K562 (cell line): ENCODE results near the gene SMS. TPM values are rescaled to one million over a fixed set of nuclear protein-coding genes. Genes with fewer than 3 reads are reported as not detected.

Source experiments
- ATAC-seq: fragments of 200-7000 bp; cut with Tn5 transposase; 3 replicates; pipeline ENCODE4 v1.9.1; 2020; ENCODE audit warnings: moderate library complexity
- BruUV-seq: library from RNA; stranded (reverse); fragments of 400-500 nt; replicated peaks from 2 replicates; lab custom pipeline; 2021; lab: Mats Ljungman, UMichigan
- CTCF ChIA-PET: fragments of 300-600 bp; formaldehyde crosslinking; extraction: SDS; loops from one replicate; lab custom pipeline; 2021; ENCODE audit warnings: low intra/inter-chr PET ratio; lab: Yijun Ruan, JAX
- POLR2A ChIA-PET: fragments of 300-600, 350-650 bp; sonication (Branson Sonifier 250); formaldehyde crosslinking; extraction: SDS; loops from one replicate; lab custom pipeline; 2021; ENCODE audit warnings: antibody characterized with exemption, inconsistent platforms; lab: Yijun Ruan, JAX
- DNase-seq, 4 experiments: peaks; one replicate each; pipeline versions ENCODE4 v3.0.0 to v3.0.0-alpha.2; 2011 to 2018; ENCODE audit warnings: low spot score in 3 of 4, mixed read lengths in 3 of 4; ENCODE audit errors: extremely low read depth in 1 of 4
- FAIRE-seq: peaks from 2 replicates; lab custom pipeline; 2011; peaks lifted over from hg19 to GRCh38; lab: Jason Lieb, UNC
- H2AFZ ChIP-seq: 2 replicates; pipeline ENCODE4 v1.6.0; 2011; ENCODE audit warnings: low read depth, low read length, control low read depth, inconsistent platforms
- H3K27ac ChIP-seq: fragments of 200-600 bp; 3 replicates; pipeline ENCODE4 v1.8.0; 2011; ENCODE audit warnings: low read depth, mild to moderate bottlenecking, control low read depth, inconsistent platforms, low read length, moderate library complexity, mixed read lengths; ENCODE audit errors: extremely low read depth
- H3K27me3 ChIP-seq, 2 experiments: fragments of 300-600 bp in 1 of 2; 2 replicates in 1 of 2; 3 replicates in 1 of 2; pipeline versions ENCODE4 v1.6.0 to v1.8.0; 2011; ENCODE audit warnings: inconsistent platforms in 2 of 2, low read length in 2 of 2, mild to moderate bottlenecking in 1 of 2, mixed read lengths in 1 of 2, moderate library complexity in 1 of 2; ENCODE audit not compliant: control insufficient read depth in 2 of 2, insufficient read depth in 2 of 2
- H3K36me3 ChIP-seq: fragments of 300-600 bp; 3 replicates; pipeline ENCODE4 v1.8.0; 2011; ENCODE audit warnings: mild to moderate bottlenecking, low read length, inconsistent platforms; ENCODE audit not compliant: control insufficient read depth, insufficient read depth
- H3K4me1 ChIP-seq, 2 experiments: fragments of 200-600 bp in 1 of 2; replicated peaks in 1 of 2; 2 replicates in 1 of 2; 3 replicates in 1 of 2; pipeline versions ENCODE4 v1.5.1 to v1.8.0; 2011; ENCODE audit warnings: inconsistent platforms in 2 of 2, low read length in 2 of 2, mild to moderate bottlenecking in 1 of 2, mixed read lengths in 1 of 2, moderate library complexity in 1 of 2; ENCODE audit not compliant: control insufficient read depth in 2 of 2, insufficient read depth in 2 of 2
- H3K4me2 ChIP-seq: 2 replicates; pipeline ENCODE4 v1.6.1; 2011; ENCODE audit warnings: low read length, control low read depth, inconsistent platforms, mixed read lengths; ENCODE audit not compliant: insufficient read depth
- H3K4me3 ChIP-seq: fragments of 200-600 bp; sonication (generic), shearing (Covaris generic); 2 replicates; pipeline ENCODE4 v1.5.1; 2016; ENCODE audit warnings: control low read depth, inconsistent platforms
- H3K79me2 ChIP-seq: fragments of 200-600 bp; 3 replicates; pipeline ENCODE4 v1.8.0; 2011; ENCODE audit warnings: low read length, inconsistent platforms; ENCODE audit not compliant: control insufficient read depth, insufficient read depth
- H3K9ac ChIP-seq, 2 experiments: 2 replicates each; pipeline versions ENCODE4 v1.6.0 to v1.6.1; 2011; ENCODE audit warnings: low read depth in 2 of 2, low read length in 2 of 2, control low read depth in 1 of 2, inconsistent platforms in 1 of 2, mild to moderate bottlenecking in 1 of 2, mixed read lengths in 1 of 2; ENCODE audit not compliant: insufficient read depth in 1 of 2
- H3K9me1 ChIP-seq: one replicate; pipeline ENCODE4 v1.6.0; 2011; ENCODE audit warnings: inconsistent platforms, mild to moderate bottlenecking, low read length, moderate library complexity; ENCODE audit not compliant: control insufficient read depth, insufficient read depth
- H3K9me3 ChIP-seq: replicated peaks from 2 replicates; pipeline ENCODE4 v1.5.1; 2011; ENCODE audit warnings: low read depth, low read length, inconsistent platforms; ENCODE audit not compliant: control insufficient read depth, insufficient read depth
- H4K20me1 ChIP-seq: replicated peaks from 2 replicates; pipeline ENCODE4 v1.6.1; 2011; ENCODE audit warnings: low read length, inconsistent platforms, mixed read lengths; ENCODE audit not compliant: control insufficient read depth, insufficient read depth
- MEIS2 ChIP-seq: fragments of 450-650 bp; IDR thresholded peaks from 2 replicates; pipeline ENCODE4 v1.6.1; 2014; ENCODE audit warnings: mild to moderate bottlenecking; ENCODE audit not compliant: partially characterized antibody
- MXD1 ChIP-seq: fragments of 250-450 bp; sonication (Bioruptor Pico); IDR thresholded peaks from 2 replicates; pipeline ENCODE4 v1.8.0; 2021; ENCODE audit warnings: borderline replicate concordance, mild to moderate bottlenecking, moderate library complexity; ENCODE audit not compliant: poor library complexity, severe bottlenecking
- RCOR1 ChIP-seq, 2 experiments: IDR thresholded peaks; 2 replicates each; pipeline ENCODE4 v1.6.1; 2012; ENCODE audit warnings: low read depth in 2 of 2, low read length in 2 of 2, borderline replicate concordance in 1 of 2, improper control_type of control experiment in 1 of 2
- REST ChIP-seq, 2 experiments: fragments of 450-650 bp; formaldehyde crosslinking in 1 of 2; IDR thresholded peaks; 2 replicates each; pipeline versions ENCODE4 v1.4.0 to v1.6.1; 2014 to 2020; ENCODE audit warnings: mild to moderate bottlenecking in 2 of 2, borderline replicate concordance in 1 of 2, low read depth in 1 of 2
- ZBTB11 ChIP-seq, 3 experiments: fragments of 200-800 bp in 1 of 3; fragments of 250-450 bp in 1 of 3; fragments of 450-650 bp in 1 of 3; sonication (Bioruptor Pico) in 1 of 3; sonication (Bioruptor generic) in 1 of 3; formaldehyde crosslinking in 1 of 3; IDR thresholded peaks; 2 replicates each; pipeline versions ENCODE4 v1.6.1 to v1.8.0; 2016 to 2022; ENCODE audit warnings: mild to moderate bottlenecking in 2 of 3, missing genetic modification characterization in 2 of 3, missing compliant biosample characterization in 1 of 3, moderate library complexity in 1 of 3
- WGBS: fragments of 100-300 bp; shearing (Covaris generic); methylation state at CpG from one replicate; pipeline ENCODE4 v1.1.6; 2016; ENCODE audit warnings: low coverage, mixed read lengths; ENCODE audit not compliant: insufficient coverage; ENCODE audit errors: missing lambda C conversion rate; 5-methylcytosine and 5-hydroxymethylcytosine counted together
- in situ Hi-C: fragments of 300-500 bp; cut with MboI; formaldehyde crosslinking; loops from 4 replicates; pipeline ENCODE4 v1.15.0; 2018; ENCODE audit warnings: inconsistent platforms, mixed read lengths
- intact Hi-C: fragments of 100-400 bp; cut with micrococcal nuclease; formaldehyde crosslinking; loops from 2 replicates; pipeline ENCODE4 v1.14.2; 2022
- polyA plus RNA-seq, 8 experiments: library from polyadenylated mRNA; depleted of rRNA in 4 of 8; stranded (reverse) in 5 of 8; unstranded in 3 of 8; fragments of >200 nt; fragmentation: Nextera tagmentation in 2 of 8; fragmentation: Illumina TruSeq in 1 of 8; extraction: Ambion mirVana in 2 of 8; extraction: Trizol in 1 of 8; gene quantifications; 2 replicates each; pipeline versions ENCODE4 v1.2.1 to v1.2.3, GENCODE V29; 2011 to 2014; ENCODE audit warnings: inconsistent platforms in 1 of 8, missing spikeins in 1 of 8
- total RNA-seq, 7 experiments: library from RNA; depleted of rRNA in 6 of 7; stranded (reverse); fragments of >200 nt in 6 of 7; fragmentation: Illumina TruSeq in 2 of 7; extraction: Trizol in 2 of 7; gene quantifications; 2 replicates each; pipeline versions ENCODE4 v1.2.1 to v1.2.3, GENCODE V29; 2011 to 2021; ENCODE audit warnings: low replicate concordance in 1 of 7

Gene SMS
- total and polyA plus RNA-seq, 9 of the 15 experiments (the other 6 are each of a cell fraction or from before 2014, with no cell fraction given): 71.1 to 193 (median 152) TPM

GRCh38 chrX:21985332-21985777 is 44.8 kb downstream of the SMS start:
- FAIRE-seq (peak; percentile 94), DNase-seq (peak; percentile 71 to 77 (median 75)), ATAC-seq (peak; percentile 98)
- no peak overlapping the region for H3K4me2 ChIP-seq
- H3K4me3 ChIP-seq: no peak overlapping the region
- ChIA-PET POLR2A (interaction anchor here (0.6 to 1.2 kb wide), 4 partner anchors 9 to 209 kb away, joined by 3 to 4 read pairs (median 3); no protein-coding TSS in a partner anchor), CTCF (interaction anchor here (0.6 to 1.3 kb wide), 4 partner anchors 44 to 1918 kb away, joined by 3 to 4 read pairs (median 4); partner anchors contain the start of gene MBTPS2)
- no peak overlapping the region for H2AFZ ChIP-seq
- 10% methylated on average over 3 of the region's 3 CpGs for WGBS
- H3K27me3 ChIP-seq: no peaks in the 10 kb centered on the region
- BruUV-seq: no TSS peak
- no peaks in the 10 kb centered on the region for H3K9me1 ChIP-seq
- H3K79me2 ChIP-seq: no peaks in the 10 kb centered on the region
- no peaks in the 10 kb centered on the region for H3K9me3 ChIP-seq
- no peaks in the 10 kb centered on the region for H3K4me1 ChIP-seq
- no peak overlapping the region for H3K9ac ChIP-seq
- intact Hi-C loops (loop anchor here (1.0 to 10.0 kb wide), 5 partner anchors 99 to 1329 kb away; partner anchors contain the start of gene MBTPS2), in situ Hi-C loops (no loop called here)
- H4K20me1 ChIP-seq: no peaks in the 10 kb centered on the region; the same call in 1 of the 2 replicates
- H3K36me3 ChIP-seq: peaks cover 60% of the 10 kb centered on the region; the same call in 2 of the 3 replicates
- H3K27ac ChIP-seq: no peak overlapping the region
- TF ChIP-seq RCOR1 (IDR thresholded peaks at IDR 0.05; ENCODE audit: borderline replicate concordance in 1 of 2, low read depth in 2 of 2, low read length in 2 of 2) (0 out of 4 replicates have a peak, but pooled peaks of 1 of the 2 experiments have one; percentile 6), MEIS2 (peak; percentile 32), REST (IDR thresholded peaks at IDR 0.05; ENCODE audit: borderline replicate concordance) (peak; percentile 57), REST (CRISPR knock-in tag; IDR thresholded peaks at IDR 0.05; ENCODE audit: low read depth) (no peak), ZBTB11 (CRISPR knock-in tag; IDR thresholded peaks at IDR 0.05) (peak in 1 of 3 experiments; percentile 34; a peak in 1 of 6 replicates), MXD1 (no peak)
